GM23248 (cell line): ENCODE measurements around the gene CFAP45.

Experiments used
- EZH2 ChIP-seq: fragments of 200-600 bp; sonication (generic); IDR thresholded peaks from 2 replicates; pipeline ENCODE4 v1.6.1; 2018; ENCODE audit warnings: antibody characterized with exemption, mild to moderate bottlenecking; ENCODE audit not compliant: insufficient read depth, poor library complexity, severe bottlenecking
- EZH2phosphoT487 ChIP-seq: fragments of 200-600 bp; sonication (generic); IDR thresholded peaks from 2 replicates; pipeline ENCODE4 v1.6.1; 2018; ENCODE audit warnings: antibody characterized with exemption, moderate library complexity, mild to moderate bottlenecking, low read depth; ENCODE audit not compliant: insufficient read depth

DNA sequence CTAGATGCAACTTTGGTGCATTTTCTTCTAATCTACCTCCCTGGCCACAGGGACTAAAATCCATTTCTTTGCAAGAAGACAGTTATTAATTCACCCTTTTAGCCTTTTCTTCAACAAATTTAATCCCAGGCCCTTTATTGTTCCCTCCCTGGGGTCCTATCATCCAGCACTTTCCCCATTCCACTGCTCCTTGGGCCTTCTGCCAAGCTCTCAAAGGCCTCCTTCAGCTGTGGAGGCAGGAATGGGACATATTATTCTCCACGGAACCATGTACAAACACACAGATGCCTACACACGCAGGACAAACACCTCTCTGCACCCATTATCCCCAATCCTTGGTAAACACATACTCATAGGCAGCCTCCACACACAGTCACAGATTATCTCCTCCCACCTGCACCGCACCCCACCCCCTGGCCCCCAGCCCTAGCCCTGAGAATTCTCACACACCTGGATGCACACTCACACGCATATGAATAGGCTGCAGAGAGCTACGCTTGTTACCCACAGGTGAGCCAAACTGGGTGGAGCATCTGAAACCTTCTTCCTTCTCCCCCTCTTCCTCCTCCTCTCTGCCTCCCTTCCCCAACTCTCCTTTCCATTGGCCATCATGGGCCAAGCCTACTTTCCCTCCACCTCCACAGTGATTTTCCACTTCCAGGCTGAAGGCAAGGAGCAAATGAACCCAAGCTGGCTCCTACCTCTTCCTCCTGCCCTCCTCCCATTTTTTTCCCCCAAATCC lies 13.7 kb upstream of the CFAP45 start:
- TF ChIP-seq EZH2phosphoT487 (no peak), EZH2 (no peak)
